HG03575 (cell line): ENCODE results near the gene OR1N1.

ENCODE experiments used
- ATAC-seq: cut with Tn5 transposase; IDR thresholded peaks from one replicate; pipeline ENCODE4 v1.9.1; 2021; ENCODE audit not compliant: unreplicated experiment, insufficient number of reproducible peaks, low FRiP score; ENCODE audit errors: extremely low read depth

OR1N1 gene

GRCh38 chr9:122477346-122477745 is 49.7 kb downstream of the OR1N1 start:
- ATAC-seq = no peak
